ENCODE results near the gene TEX13C.

GRCh38 chrX:125306335-125306866 lies 13.3 kb upstream of the TEX13C start:
- TF ChIP-seq CTCF (conservative IDR thresholded peaks at IDR 0.05) (no peak), EZH2 (IDR thresholded peaks at IDR 0.05; ENCODE audit: low read depth) (no peak)

Data from PC-9 (cell line).